Vagina (tissue), 2 donors: ENCODE data around the gene RBMX2. TPM values are rescaled to one million over a fixed set of nuclear protein-coding genes. Genes with fewer than 3 reads are reported as not detected.

ENCODE experiments used
- DNase-seq, 2 donors: peaks; one replicate each; pipeline ENCODE4 v3.0.0-alpha.2; 2017; ENCODE audit errors: extremely low spot score in 2 of 2
- H3K27ac ChIP-seq: fragments of 200-600 bp; sonication (generic); one replicate; pipeline ENCODE4 v1.5.1; 2019
- H3K27me3 ChIP-seq: fragments of 200-600 bp; sonication (generic); one replicate; pipeline ENCODE4 v1.5.1; 2019
- H3K36me3 ChIP-seq, 2 donors: fragments of 200-600 bp; sonication (generic); one replicate each; pipeline ENCODE4 v1.5.1; 2017 to 2019
- H3K4me1 ChIP-seq: fragments of 200-600 bp; sonication (generic); one replicate; pipeline ENCODE4 v1.5.1; 2019
- H3K4me3 ChIP-seq, 2 donors: fragments of 200-600 bp; sonication (generic); 1 replicate in 1 of 2; 2 replicates in 1 of 2; pipeline ENCODE4 v1.5.1; 2016 to 2019
- H3K9me3 ChIP-seq: fragments of 200-600 bp; sonication (generic); one replicate; pipeline ENCODE4 v1.5.1; 2019
- CTCF ChIP-seq, 3 experiments: fragments of 450-650 bp in 2 of 3; fragments of 200-600 bp in 1 of 3; sonication (generic) in 1 of 3; IDR thresholded peaks; one replicate each; pipeline ENCODE4 v1.5.1; 2017 to 2019; ENCODE audit warnings: antibody characterized with exemption in 3 of 3, mild to moderate bottlenecking in 2 of 3, moderate library complexity in 2 of 3
- POLR2A ChIP-seq, 2 donors: fragments of 450-650 bp; IDR thresholded peaks; one replicate each; pipeline ENCODE4 v1.6.1; 2017; ENCODE audit warnings: antibody characterized with exemption in 2 of 2, mild to moderate bottlenecking in 2 of 2, moderate library complexity in 2 of 2
- POLR2AphosphoS5 ChIP-seq, 2 donors: sonication (generic); formaldehyde crosslinking; IDR thresholded peaks; one replicate each; pipeline ENCODE4 v1.9.0; 2017; ENCODE audit warnings: antibody characterized with exemption in 2 of 2, mild to moderate bottlenecking in 2 of 2, low read depth in 1 of 2; ENCODE audit not compliant: insufficient read depth in 1 of 2
- intact Hi-C: fragments of 100-400 bp; cut with DNase I; formaldehyde crosslinking; loops from one replicate; pipeline ENCODE4 v1.15.1; 2023
- total RNA-seq: library from RNA; depleted of rRNA; stranded (reverse); fragments of >200 nt; gene quantifications from one replicate; pipeline ENCODE4 v1.2.3, GENCODE V29; 2016

The RBMX2 gene
- total RNA-seq, 1 donor from 2014 or later = 12.8 TPM

- Histone ChIP-seq H3K9me3 (no peaks in the 10 kb centered on the region), H3K27me3 (no peaks in the 10 kb centered on the region), H3K27ac (no peak overlapping the region), H3K4me1 (no peaks in the 10 kb centered on the region), H3K36me3 (no peaks in the 10 kb centered on the region), H3K4me3 (no peak overlapping the region)
- intact Hi-C loops = no loop called here
- DNase-seq = no peak
- no peak for TF ChIP-seq POLR2A (IDR thresholded peaks at IDR 0.05)
- no peak for TF ChIP-seq CTCF (IDR thresholded peaks at IDR 0.05)
- no peak for TF ChIP-seq POLR2AphosphoS5 (IDR thresholded peaks at IDR 0.05; ENCODE audit: insufficient read depth in 1 of 2, low read depth in 1 of 2)
These were observed 45.2 kb downstream of the RBMX2 start for GRCh38 chrX:130446974-130447373.

Other genes with a start within 250 kb of the RBMX2 start
- gene AIFM1, start 236.1 kb upstream of the RBMX2 start, total RNA-seq = 14.2 TPM
- gene RAB33A, start 230.0 kb upstream of the RBMX2 start, total RNA-seq = 0.98 TPM
- gene ZNF280C, start 133.1 kb upstream of the RBMX2 start, total RNA-seq = 4.2 TPM
- 6.1 TPM for gene SLC25A14, start 62.1 kb upstream of the RBMX2 start, total RNA-seq
- gene GPR119, start 16.3 kb upstream of the RBMX2 start, total RNA-seq = not detected